Hair follicle dermal papilla cell (primary cell): ENCODE measurements around the gene KRTAP16-1. TPM values are rescaled to one million over a fixed set of nuclear protein-coding genes. Genes with fewer than 3 reads are reported as not detected.

Experiments used
- small RNA-seq: library from RNA; depleted of rRNA; stranded (forward); fragments of <200 nt; gene quantifications from one replicate; pipeline ENCODE3, GENCODE V24; 2012
- total RNA-seq: library from RNA; depleted of rRNA; stranded (reverse); fragments of >200 nt; gene quantifications from 2 replicates; pipeline ENCODE4 v1.2.3, GENCODE V29; 2012

Gene KRTAP16-1, protein sequence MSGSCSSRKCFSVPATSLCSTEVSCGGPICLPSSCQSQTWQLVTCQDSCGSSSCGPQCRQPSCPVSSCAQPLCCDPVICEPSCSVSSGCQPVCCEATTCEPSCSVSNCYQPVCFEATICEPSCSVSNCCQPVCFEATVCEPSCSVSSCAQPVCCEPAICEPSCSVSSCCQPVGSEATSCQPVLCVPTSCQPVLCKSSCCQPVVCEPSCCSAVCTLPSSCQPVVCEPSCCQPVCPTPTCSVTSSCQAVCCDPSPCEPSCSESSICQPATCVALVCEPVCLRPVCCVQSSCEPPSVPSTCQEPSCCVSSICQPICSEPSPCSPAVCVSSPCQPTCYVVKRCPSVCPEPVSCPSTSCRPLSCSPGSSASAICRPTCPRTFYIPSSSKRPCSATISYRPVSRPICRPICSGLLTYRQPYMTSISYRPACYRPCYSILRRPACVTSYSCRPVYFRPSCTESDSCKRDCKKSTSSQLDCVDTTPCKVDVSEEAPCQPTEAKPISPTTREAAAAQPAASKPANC
- total RNA-seq: not detected in 2 replicates

DNA sequence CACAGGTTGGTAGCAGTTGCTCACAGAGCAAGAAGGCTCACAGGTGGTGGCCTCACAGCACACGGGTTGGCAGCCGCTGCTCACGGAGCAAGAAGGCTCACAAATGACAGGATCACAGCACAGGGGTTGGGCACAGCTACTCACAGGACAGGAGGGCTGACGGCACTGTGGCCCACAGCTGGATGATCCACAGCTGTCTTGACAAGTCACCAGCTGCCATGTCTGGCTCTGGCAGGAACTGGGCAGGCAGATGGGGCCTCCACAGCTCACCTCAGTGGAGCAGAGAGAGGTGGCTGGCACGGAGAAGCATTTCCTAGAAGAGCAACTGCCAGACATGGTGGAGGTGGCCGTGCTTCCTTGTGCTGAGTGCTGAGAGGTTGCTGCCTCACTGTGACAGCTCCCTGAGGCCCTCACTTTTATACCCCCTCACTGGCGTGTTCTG lies at the start of gene KRTAP16-1:
Gene KRTAP16-1, minus strand, starts transcription at position 392 of the 442 bp plus-strand sequence. Its CDS starts 56 bp downstream, at position 336.

DNA sequence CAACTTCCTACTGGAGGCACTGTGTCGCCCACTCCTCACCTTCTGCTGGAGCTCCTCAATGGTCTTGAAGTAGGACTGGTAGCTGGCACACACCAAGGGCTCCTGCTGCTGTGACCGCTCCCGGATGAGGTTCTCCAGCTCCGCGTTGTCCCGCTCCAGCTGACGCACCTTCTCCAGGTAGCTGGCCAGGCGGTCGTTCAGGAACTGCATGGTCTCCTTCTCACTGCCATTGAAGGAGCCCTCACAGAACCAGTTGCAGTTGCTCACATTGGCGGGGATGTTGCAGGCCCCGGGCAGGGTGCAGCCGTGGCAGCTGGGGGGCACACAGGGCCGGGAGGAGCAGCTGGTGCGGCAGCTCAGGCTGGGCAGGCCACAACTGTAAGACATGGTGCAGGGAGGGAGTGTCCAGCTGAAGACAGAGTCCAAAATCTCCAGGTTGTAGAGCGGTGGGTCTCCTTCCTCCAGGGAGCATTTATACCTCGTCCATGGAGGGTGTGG lies 41.3 kb upstream of the KRTAP16-1 start, which contains the start of gene KRT33A:
Gene KRT33A, minus strand, starts transcription at position 448 of the 498 bp plus-strand sequence. Its CDS starts 61 bp downstream, at position 387.

DNA sequence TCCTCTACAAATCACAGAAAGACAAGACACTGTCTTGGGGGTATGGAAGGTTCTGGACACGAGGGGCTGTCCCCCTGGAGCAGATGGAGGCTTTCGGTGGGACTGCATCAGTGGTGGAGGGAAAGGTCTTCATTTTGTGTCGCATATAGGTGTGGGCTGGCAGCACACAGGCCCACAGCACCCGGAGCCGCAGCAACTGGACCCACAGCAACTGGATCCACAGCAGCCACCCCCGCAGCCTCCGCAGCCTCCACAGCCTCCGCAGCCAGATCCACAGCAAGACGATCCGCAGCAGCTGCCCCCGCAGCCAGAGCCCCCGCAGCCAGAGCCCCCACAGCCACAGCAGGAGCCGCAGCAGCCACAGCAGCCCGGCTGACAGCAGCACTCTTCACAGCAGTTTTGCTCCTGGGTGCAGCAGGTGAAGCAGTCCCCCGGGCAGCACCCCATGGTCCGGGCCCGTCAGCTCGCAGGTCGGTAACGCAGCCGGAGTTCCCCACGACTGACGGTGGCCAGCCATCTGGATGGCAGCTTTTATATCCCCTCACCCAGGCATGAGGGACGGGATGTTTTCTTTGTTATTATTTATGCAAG lies 6.2 kb upstream of the KRTAP16-1 start, which contains the start of gene KRTAP17-1:
Gene KRTAP17-1, minus strand, starts transcription at position 507 of the 591 bp plus-strand sequence. Its CDS starts 60 bp downstream, at position 447.

DNA sequence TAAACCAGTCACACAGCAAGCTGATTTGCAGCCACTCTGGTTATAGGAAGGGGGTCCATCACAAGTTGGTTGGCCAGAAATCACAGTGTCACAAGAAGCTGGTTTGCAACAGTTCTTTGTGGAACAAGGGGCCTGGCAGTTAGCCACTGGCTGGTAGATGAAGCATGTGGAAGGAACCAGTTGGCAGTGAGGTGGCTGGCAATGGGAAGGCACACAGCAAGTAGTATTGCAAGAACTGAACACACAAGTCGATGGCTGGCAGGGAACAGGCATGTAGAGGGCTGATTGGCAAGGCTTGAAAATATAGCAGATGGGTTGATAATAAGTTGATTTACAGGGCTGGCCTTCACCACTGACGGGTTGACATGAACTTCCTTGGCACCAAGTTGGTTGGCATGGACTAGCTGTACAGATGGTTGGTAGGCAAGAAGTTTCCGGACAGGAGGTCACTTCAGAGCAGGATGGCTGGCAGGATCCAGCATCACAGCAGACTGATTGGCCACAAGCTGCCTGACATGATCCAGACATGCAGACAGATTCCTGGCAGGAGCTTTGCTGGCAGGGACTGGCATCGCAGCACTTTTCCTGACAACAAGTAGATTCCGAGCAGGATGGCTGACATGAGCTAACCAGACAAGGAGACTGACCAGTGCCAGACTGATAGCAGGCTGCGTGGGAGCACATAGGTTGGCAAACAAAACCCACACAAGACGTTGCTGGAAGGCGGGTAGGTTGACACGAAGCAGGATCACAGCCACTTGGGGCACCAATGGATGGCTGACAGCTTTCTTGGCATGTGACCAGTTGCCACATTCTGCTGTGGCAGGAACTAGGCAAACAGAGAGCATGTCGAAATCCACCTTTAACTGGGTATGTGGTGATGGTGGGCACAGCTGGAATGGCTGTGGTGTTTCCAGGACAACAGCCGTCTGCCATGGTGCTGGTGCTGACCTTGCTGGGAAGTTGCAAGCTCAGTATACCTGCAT lies 6.9 kb downstream of the KRTAP16-1 start, which contains the start of gene KRTAP29-1:
Gene KRTAP29-1, minus strand, starts transcription at position 936 of the 986 bp plus-strand sequence. Its CDS starts 0 bp downstream, at position 936.

DNA sequence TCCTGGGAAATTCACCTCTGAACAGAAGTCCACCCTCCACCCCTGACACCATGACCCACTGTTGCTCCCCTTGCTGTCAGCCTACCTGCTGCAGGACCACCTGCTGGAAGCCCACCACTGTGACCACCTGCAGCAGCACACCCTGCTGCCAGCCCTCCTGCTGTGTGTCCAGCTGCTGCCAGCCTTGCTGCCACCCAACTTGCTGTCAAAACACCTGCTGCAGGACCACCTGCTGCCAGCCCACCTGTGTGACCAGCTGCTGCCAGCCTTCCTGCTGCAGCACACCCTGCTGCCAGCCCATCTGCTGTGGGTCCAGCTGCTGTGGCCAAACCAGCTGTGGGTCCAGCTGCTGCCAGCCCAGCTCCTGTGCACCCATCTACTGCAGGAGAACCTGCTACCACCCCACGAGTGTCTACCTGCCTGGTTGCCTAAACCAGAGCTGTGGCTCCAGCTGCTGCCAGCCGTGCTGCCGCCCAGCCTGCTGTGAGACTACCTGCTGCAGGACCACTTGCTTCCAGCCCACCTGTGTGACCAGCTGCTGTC lies 33.4 kb downstream of the KRTAP16-1 start, which contains the start of gene KRTAP9-7:
Gene KRTAP9-7, plus strand, starts transcription at position 51 of the 543 bp plus-strand sequence. Its CDS starts 0 bp downstream, at position 51.

DNA sequence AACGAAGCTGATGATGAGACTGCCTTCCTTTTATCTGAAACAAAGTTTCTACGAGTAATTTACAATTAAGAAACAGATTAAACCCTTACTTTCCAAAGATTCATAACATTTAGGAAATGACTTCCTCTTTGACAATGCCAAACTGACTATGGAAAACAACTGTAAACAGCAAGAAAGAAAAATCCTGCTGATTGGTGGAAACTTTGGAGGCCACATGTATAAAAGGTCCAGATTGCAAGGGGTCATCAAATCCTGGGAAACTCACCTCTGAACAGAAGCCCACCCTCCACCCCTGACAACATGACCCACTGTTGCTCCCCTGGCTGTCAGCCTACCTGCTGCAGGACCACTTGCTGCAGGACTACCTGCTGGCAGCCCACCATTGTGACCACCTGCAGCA lies 44.0 kb downstream of the KRTAP16-1 start, which contains the start of gene KRTAP9-6:
Gene KRTAP9-6, plus strand, starts transcription at position 301 of the 400 bp plus-strand sequence. Its CDS starts 0 bp downstream, at position 301.

Small RNAs within 50 kb of the gene (small RNA-seq; reads per million reads assigned to genes)
- gene KRTAP9-10P: not detected

Other genes with a start within 250 kb of the KRTAP16-1 start
- not detected in 2 replicates for gene KRTAP2-3, start 249.2 kb downstream of the KRTAP16-1 start, total RNA-seq
- gene KRTAP2-4, start 243.4 kb downstream of the KRTAP16-1 start, total RNA-seq: not detected in 2 replicates
- gene KRTAP4-7, start 225.2 kb downstream of the KRTAP16-1 start, total RNA-seq: not detected in 2 replicates
- not detected in 2 replicates for gene KRTAP4-8, start 211.2 kb downstream of the KRTAP16-1 start, total RNA-seq
- not detected in 2 replicates for gene KRTAP4-16, start 207.1 kb downstream of the KRTAP16-1 start, total RNA-seq
- gene KRTAP4-9, start 203.9 kb downstream of the KRTAP16-1 start, total RNA-seq: not detected in 2 replicates
- not detected in 2 replicates for gene KRTAP4-11, start 190.9 kb downstream of the KRTAP16-1 start, total RNA-seq
- gene KRTAP4-12, start 185.1 kb downstream of the KRTAP16-1 start, total RNA-seq: not detected in 2 replicates
- gene KRTAP4-6, start 168.8 kb downstream of the KRTAP16-1 start, total RNA-seq: not detected in 2 replicates
- not detected in 2 replicates for gene KRTAP4-5, start 159.5 kb downstream of the KRTAP16-1 start, total RNA-seq
- not detected in 2 replicates for gene KRTAP4-4, start 148.6 kb downstream of the KRTAP16-1 start, total RNA-seq
- gene KRTAP4-3, start 141.1 kb downstream of the KRTAP16-1 start, total RNA-seq: not detected in 2 replicates
- not detected in 2 replicates for gene KRTAP4-2, start 131.1 kb downstream of the KRTAP16-1 start, total RNA-seq
- gene KRTAP4-1, start 124.4 kb downstream of the KRTAP16-1 start, total RNA-seq: not detected in 2 replicates
- not detected in 2 replicates for gene KRTAP9-1, start 119.4 kb downstream of the KRTAP16-1 start, total RNA-seq
- not detected in 2 replicates for gene KRTAP9-2, start 82.7 kb downstream of the KRTAP16-1 start, total RNA-seq
- gene KRTAP9-3, start 76.9 kb downstream of the KRTAP16-1 start, total RNA-seq: not detected in 2 replicates
- gene KRTAP9-8, start 71.3 kb downstream of the KRTAP16-1 start, total RNA-seq: not detected in 2 replicates
- gene KRTAP9-4, start 59.6 kb downstream of the KRTAP16-1 start, total RNA-seq: not detected in 2 replicates
- gene KRTAP9-9, start 53.9 kb downstream of the KRTAP16-1 start, total RNA-seq: not detected in 2 replicates
- gene KRTAP9-6, start 43.9 kb downstream of the KRTAP16-1 start, total RNA-seq: not detected in 2 replicates
- not detected in 2 replicates for gene KRTAP9-7, start 33.6 kb downstream of the KRTAP16-1 start, total RNA-seq
- gene KRTAP29-1, start 6.5 kb downstream of the KRTAP16-1 start, total RNA-seq: not detected in 2 replicates
- not detected in 2 replicates for gene KRTAP17-1, start 6.4 kb upstream of the KRTAP16-1 start, total RNA-seq
- gene KRT33A, start 41.5 kb upstream of the KRTAP16-1 start, total RNA-seq: not detected in 2 replicates
- gene KRT33B, start 60.5 kb upstream of the KRTAP16-1 start, total RNA-seq: not detected in 2 replicates
- gene KRT34, start 73.0 kb upstream of the KRTAP16-1 start, total RNA-seq: 0.16 TPM in 1 of 2 replicates, not detected in the other
- gene KRT31, start 88.3 kb upstream of the KRTAP16-1 start, total RNA-seq: not detected in 2 replicates
- gene KRT37, start 115.3 kb upstream of the KRTAP16-1 start, total RNA-seq: not detected in 2 replicates
- gene KRT38, start 131.7 kb upstream of the KRTAP16-1 start, total RNA-seq: not detected in 2 replicates
- gene KRT32, start 158.1 kb upstream of the KRTAP16-1 start, total RNA-seq: not detected in 2 replicates
- gene KRT35, start 171.8 kb upstream of the KRTAP16-1 start, total RNA-seq: not detected in 2 replicates
- gene KRT36, start 180.6 kb upstream of the KRTAP16-1 start, total RNA-seq: not detected in 2 replicates
- gene KRT13, start 196.3 kb upstream of the KRTAP16-1 start, total RNA-seq: not detected in 2 replicates
- gene KRT15, start 209.6 kb upstream of the KRTAP16-1 start, total RNA-seq: 0.32 and 0.97 TPM in 2 replicates
- gene KRT19, start 219.0 kb upstream of the KRTAP16-1 start, total RNA-seq: 0.73 and 0.81 TPM in 2 replicates